ENCODE results near the gene EIF3CL.
"Not testable (repeated sequence)": the region's sequence is repeated elsewhere in the genome, so short reads cannot be mapped to it uniquely, and the experiment has no call there.

DNA sequence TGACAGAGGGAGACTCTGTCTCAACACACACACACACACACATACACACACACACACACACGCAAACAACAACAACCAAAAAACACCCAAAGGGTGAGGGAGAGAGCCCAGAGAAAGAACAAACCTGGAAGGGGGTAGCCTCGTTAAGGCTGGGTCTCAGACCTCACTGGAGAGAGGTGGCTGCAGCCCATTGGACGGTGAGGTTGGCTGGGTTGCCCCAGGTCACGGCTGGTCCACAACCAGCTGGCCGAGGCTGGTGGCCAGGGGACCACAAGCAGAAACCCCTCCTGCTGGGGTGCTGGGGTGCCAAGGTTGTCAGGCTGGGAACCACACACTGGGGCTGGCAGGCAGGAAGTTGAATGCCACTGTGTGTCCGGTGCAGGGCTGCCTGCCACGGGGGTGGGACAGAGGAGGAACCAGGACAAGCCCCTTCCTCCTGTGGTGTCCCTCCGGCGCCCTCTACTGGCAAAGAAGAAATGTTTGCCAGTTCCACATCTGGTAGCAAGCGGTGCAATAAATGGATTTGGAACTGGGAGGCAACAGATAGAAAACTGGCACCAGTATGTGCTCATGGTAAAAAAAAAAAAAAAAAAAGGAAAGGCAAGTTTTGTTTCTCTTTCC is 22.5 kb upstream of the EIF3CL start:
- TF ChIP-seq, protein P1, sequence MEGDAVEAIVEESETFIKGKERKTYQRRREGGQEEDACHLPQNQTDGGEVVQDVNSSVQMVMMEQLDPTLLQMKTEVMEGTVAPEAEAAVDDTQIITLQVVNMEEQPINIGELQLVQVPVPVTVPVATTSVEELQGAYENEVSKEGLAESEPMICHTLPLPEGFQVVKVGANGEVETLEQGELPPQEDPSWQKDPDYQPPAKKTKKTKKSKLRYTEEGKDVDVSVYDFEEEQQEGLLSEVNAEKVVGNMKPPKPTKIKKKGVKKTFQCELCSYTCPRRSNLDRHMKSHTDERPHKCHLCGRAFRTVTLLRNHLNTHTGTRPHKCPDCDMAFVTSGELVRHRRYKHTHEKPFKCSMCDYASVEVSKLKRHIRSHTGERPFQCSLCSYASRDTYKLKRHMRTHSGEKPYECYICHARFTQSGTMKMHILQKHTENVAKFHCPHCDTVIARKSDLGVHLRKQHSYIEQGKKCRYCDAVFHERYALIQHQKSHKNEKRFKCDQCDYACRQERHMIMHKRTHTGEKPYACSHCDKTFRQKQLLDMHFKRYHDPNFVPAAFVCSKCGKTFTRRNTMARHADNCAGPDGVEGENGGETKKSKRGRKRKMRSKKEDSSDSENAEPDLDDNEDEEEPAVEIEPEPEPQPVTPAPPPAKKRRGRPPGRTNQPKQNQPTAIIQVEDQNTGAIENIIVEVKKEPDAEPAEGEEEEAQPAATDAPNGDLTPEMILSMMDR (IDR thresholded peaks at IDR 0.05) = not testable (repeated sequence)
- TF ChIP-seq POLR2A, POLR2AphosphoS5, EP300 (IDR thresholded peaks at IDR 0.05): not testable (repeated sequence)

Measured in sigmoid colon (tissue), 4 donors.